ENCODE data around the gene CCDC57.

Gene CCDC57

DNA sequence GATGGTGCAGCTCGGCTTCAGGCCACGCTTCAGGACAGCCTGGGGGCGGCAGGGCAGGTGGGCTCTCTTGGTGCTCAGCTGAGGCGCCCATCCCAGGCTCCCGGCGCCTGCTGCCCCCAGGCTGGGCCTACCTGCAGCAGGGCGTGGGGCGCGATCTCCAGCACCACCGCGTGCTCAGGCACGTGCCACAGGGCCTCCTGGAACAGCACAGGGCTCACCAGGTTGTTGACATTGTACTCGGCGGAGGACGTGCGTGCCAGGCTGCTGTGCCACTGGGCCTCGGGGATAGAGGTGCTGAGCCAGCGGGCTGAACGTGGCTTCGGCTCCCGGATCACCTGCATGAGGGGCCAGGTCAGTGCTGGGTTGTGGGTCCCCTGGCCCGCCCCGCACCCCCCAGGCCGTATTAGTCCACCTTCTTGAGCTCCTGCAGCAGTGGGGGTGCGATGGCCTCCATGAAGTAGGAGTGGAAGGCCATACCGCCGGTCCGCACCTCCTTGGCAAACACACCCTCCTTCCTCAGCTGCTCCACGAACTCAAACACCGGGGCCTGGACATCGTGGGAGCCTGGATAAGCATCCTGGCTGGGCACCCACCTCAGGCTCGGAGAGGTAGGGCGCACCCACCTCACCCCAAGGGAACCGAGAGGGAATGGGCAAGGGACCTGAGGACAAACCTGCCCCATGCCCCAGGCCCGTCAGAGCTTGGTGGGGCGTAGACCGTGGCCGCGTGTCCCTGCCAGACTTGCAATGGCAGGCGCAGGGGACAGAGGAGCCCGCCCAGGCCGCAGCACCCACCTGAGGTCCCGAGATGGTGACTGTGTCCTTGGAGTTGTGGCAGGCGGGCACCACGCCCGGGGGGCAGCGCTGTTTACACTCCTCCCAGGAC is 123.6 kb downstream of the CCDC57 start:
- no peak for FAIRE-seq

DNA sequence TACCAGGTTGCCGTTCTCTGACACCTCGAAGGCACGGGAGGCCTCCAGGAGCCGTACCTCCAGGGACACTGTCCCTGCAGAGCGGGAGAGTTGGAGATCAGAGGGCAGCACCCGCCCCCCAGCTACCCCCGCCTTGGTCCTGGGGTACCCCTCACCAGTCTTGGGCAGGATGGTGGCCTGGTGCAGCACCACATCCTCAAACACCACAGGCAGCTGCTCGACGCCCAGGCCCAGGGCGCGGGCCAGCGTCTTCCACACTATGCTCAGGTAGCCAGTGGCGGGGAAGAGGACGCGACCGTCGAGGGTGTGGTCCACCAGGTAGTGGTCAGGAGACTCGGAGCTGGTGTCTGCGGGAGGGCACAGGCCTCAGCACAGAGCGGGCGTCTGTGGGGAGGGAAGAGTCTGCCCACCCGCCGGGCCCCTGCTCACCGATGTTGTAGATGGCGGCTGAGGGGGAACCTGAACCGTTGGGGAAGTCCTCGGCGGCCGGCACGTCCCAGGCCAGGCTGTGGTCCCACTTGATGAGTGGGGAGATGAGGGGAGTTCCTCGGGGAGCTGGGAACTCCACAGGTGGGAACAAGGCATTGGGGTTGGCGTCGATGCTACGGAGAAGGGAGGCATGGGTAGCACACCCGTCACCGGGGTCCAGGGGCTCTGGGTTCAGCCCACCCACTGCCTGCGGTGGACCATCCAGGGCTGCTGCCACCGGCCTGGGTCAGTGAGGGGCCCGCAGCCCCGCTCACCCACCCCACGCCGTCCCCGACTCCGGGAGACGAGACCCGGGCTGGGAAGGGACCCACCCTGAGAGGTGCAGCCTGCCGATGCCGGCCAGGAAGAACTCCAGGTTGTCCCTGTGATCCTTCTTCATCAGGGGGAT is 124.4 kb downstream of the CCDC57 start:
- FAIRE-seq: no peak

DNA sequence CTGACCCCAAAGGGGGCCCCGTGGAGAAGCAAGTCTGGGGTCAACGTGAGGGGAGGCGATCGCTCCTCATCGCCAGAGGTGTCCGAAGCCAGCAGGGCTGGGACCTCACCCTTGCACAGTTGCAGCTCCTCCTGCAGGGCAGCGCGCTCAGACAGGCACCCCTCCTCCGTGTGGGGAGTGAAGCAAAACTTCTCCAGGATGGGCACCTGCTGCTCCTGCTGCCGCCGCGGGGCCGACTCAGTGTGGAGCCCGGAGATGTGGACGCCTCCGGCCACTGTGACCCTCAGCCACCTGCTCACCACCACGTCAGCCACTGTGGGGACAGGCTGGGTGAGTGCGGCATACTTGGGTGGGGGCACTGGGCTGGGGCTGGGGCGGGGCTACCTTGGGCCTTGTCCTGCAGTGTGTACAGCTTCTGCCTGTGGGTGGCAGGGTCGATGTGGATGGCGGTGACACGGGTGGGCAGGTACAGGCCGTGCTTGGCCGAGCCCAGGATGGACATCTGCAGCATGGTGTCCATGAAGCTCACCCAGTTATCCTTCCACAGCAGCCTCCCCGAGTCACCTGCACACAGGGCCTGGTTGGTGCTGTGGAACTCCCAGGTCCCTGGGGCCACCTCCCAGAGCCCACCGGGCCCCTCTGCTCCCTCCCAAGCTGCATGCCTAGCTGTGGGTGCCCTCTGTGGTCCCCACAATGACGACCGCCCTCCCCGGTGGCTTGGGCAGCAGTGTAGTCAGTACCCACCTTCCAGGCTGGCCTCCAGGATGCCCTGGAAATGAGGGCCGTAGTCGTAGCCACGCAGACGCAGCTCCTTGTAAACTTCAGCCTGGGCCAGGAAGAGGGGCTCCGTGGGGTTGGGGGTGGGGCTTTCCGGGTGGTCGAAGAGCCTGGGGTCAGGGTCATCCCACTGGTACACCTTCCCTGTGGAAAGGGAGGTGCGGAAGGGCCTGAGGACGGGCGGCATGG is 125.4 kb downstream of the CCDC57 start:
- no peak for FAIRE-seq

DNA sequence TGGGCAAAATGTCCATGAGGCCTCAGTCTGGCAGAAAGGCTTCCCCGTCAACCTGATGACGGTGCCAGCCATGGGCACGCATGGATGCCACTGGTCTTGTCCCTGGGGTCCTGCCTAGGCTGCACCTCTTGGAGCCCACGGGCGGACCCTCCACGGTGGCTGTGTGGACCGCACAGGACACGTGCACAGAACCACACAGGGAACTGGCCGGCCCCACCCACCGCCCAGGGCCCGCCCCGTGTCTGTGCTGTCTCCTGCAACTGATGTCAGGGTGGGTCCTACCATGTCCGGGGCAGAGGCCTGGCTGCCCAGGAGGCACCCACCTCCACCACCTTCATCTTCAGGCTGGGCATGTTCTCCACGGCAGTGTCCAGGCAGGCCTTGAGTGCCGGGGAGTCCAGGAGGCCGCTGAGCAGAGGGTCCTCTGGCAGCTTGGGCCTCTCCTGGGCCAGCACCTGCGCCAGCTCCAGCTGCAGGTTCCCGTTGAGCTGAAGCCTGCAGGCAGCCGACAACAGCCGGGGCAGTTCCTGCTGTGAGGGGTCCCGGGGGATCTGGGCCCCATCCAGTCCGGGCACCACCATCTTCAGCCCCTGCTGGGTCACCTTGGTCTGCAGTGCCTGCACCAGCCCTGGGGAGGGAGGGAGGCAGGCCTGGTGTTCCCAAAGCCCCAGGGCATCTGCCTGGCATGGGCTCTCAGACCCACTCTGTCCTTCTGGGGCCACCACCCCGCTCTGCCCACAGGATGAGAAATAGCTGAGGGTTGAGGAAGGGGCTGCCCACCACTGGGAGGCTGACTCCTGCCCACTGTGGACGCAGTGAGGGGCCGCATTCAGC is 126.5 kb downstream of the CCDC57 start:
- FAIRE-seq: no peak

DNA sequence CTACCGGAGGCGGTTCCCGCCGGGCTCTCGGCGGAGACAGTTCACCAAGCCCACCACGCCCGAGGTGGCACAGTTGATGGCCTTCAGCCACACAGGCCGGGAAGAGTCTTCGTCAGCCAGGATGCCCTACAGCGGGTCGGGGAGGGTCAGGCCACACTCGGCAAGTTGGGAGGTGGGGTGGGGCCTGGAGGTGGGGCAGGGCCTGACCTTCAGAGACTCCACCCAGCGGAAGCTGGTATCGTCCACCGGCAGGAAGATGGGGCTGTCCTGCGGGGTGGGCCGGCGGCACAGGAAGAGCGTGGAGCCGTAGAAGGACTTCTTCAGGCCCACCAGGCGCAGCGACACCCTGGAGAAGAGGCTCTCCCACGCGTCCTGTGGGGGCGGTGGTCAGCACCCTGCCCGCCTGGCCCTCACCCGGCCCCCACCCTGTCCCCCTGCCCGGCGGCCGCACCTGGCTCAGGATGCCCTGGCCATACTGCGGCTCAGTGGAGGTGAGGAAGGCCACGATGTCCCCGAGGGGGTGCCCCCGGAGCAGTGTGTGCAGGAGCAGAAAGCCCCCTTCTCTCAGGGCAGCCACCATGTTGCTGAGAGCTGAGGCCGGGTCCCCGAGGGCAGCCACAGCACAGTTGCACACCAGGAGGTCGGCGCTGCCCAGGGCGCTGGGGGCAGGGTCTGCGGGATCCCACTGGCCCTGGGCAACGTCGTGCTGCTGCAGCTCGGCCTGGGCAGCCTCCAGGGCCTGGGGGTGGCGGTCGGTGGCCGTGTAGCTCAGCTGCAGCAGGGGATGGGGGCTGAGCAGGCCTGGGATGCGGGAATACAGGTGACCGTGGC is 127.4 kb downstream of the CCDC57 start:
- FAIRE-seq: no peak

DNA sequence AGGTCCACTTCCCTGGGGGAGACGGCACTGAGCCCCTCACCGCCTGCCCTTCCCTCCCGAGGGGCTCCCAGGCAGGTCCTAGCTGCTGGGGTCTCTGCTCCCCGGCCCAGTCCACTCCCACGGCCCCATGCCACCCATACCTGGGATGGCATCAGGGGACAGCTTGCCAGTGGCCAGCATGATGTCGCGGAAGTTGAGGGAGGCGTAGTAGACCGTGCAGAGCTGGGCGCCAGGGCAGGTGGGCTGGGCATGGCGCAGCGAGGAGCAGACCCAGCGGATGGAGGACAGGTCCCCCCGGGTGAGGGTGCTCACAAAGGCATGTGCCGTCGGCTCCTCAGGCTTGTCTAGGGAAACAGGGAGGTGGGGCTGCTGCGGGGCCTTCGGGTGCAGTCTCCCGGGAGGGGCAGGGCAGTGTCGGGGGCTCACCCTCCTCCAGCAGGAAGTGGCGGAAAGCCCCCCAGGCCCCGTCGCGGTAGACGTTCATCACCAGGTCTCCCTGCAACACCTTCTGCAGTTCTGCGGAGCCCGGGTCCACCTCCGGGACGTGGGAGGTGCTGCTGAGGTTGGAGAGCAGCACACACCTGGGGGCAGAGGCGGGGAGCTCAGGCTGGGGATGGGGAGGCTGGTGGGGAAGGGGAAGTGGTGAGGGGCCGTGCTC is 128.1 kb downstream of the CCDC57 start:
- FAIRE-seq: no peak

DNA sequence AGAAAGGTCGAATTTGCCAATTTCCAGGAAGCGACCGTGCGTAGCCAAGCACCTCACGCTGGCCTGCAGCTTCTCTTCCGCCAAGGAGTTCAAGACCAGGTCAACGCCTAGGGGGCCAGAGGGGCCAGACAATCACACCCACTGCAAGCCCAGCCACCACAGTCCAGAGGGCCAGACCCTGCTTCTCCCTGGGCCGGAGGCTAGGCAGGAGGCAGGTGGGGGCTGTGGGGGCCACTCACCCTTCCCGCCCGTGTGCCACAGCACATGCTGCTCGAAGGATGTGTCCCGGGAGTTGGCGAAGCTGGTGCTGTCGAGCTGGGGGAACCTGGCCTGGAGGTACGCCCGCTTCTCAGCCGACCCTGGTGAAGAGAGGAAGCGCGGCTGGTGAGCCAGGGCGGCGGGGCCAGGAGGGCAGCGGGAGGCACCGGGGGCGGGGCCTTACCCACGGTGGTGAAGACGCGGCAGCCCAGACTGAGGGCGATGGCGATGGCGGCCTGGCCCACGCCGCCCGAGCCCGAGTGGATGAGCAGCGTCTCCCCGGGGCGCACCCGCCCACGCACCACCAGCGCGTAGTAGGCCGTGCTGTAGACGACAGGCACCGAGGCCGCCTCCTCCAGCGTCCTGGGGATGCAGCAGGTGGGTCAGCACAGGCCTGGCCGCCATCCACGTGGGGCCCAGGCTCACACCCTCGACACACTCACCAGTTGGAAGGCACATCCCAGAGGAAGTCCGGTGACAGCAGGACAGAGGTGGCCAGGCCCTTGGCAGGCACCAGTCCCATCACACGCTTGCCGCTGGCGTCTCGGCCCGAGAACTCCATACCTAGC is 128.9 kb downstream of the CCDC57 start:
- FAIRE-seq: no peak

DNA sequence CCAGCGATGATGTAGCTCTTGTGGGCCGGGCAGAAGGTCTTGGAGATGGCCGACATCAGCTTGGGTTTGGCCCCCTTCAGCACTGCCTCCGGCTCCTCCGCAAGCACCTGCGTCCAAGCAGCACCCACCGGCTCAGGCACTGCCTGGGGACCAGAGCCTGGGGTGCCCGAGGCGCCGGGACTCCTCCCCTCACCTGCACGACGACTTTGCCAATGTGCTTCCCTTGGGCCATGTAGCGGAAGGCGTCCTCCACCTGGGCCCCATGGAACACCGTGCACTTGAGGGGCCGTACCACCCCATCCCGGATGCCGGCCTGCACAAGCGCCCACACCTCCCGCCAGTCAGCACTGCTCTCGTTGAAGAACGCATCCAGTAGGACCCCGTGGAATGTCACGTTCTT is 129.6 kb downstream of the CCDC57 start:
- no peak for FAIRE-seq

DNA sequence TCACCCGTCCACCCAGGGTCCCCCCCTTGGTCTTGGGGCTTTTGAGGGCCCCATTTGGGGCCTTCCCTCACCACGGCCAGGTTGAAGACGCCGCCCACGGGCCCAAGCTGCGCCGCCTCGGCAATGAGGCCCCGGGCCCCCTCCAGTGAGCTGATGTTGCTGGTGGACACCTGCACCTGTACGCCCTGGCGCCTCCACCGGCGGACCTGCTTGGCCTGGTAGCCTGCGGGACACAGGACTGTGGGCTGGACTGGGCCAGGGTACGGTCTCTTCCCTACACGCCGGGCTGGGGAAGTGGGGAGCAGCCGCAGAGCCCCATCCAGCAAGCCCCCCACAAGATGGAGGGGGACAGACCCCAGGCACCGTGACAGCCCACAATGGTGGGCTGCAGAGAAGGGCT is 130.2 kb downstream of the CCDC57 start:
- no peak for FAIRE-seq

DNA sequence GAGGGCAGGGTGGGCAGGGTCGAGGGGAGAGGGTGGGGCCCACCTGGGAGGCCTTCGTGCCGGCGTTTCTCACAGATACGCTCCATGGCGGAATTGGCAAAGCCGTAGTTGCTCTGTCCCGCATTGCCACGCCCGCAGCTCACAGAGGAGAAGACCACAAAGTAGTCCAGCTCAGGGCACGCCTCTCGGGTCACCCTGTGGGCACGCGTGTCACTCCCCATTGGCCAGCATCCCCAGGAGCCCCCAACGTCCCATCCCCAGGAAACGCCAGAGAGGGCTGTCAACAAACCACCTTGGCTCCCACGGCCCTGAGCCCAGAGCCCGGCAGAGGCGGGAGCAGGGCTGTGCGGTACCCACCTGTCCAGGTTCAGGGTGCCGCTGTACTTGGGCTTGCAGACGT is 130.7 kb downstream of the CCDC57 start:
- FAIRE-seq: no peak

DNA sequence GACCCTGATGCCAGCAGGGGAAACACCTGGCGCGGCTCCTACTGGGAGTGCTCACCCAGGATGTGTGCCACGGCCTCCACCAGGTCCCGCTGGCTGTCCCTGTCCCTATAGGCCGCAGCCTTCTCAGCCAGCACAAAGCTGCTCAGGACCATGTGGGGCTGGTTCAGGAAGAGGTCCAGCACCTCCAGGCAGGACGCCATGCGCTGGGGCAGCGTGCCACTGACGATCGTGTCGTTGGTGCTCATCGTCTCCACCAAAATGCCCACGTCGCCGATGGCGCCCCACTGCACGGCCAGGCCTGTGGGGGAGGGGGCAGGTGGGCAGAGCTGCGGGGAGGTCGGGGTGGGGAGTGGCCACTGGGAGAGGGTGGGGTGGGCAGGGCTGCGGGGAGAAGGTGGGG is 131.1 kb downstream of the CCDC57 start:
- FAIRE-seq: no peak

DNA sequence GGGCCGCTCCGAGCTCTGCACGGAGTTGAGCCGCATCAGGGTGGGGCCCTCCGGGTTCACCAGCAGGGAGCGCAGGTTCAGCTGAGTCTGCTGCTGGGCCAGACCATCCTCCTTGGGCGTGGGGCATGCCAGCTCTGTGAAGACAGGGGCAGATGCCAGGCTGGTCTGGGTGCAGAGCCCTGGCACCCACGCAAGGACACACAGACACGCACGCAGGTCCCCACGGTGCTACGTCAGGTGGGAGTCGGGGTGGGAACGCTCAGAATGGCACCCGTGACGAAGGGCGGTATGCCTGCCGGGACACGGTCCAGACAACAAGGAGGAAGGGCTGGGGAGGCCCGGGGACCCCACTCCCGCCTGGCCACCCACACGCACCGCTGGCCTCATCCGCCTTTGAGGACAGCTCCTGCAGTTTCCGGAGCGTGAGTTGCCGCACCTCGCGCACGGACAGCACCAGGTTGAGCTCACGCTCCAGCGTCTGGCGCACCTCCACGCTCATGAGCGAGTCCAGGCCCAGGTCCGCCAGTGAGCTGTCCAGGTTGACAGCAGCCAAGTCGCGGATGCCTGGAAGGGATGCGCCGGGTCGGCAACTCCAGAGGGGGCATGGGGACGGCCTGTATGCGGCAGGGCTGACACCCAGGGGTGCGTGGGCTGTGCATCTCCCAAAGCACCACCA is 131.7 kb downstream of the CCDC57 start:
- no peak for FAIRE-seq

DNA sequence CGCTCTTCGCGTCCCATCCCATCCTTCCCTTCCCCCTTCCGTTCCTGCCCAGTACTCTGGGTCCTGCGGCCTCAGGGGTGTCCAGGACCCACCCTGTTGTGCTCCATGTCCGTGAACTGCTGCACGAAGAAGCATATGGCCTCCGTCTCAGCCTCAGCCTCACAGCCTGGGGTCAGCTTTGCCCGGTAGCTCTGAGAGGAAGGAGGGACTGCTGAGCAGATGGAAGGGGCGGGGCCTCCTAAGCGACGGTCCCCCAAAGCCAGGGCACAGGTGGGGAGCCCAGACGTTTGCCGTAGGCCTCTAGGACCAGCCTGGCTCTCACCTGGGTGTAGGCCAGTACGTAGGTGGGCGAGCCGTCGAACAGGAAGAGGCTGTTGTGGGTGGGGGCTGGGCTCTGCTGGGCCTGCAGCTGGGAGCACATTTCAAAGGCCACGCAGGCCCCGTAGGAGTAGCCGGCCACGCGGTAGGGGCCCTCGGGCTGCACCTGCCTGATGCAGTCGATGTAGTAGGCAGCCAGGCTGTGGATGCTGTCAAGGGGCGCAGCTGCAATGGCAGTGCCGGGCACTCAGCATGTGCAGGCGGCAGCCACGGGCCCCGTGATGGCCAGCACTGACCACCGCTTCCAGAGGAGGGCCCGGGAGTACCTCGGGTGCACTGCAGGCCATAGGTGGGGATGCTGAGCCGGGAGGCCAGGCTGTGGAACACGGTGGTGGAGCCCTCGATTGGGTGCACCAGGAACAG is 132.4 kb downstream of the CCDC57 start:
- no peak for FAIRE-seq

DNA sequence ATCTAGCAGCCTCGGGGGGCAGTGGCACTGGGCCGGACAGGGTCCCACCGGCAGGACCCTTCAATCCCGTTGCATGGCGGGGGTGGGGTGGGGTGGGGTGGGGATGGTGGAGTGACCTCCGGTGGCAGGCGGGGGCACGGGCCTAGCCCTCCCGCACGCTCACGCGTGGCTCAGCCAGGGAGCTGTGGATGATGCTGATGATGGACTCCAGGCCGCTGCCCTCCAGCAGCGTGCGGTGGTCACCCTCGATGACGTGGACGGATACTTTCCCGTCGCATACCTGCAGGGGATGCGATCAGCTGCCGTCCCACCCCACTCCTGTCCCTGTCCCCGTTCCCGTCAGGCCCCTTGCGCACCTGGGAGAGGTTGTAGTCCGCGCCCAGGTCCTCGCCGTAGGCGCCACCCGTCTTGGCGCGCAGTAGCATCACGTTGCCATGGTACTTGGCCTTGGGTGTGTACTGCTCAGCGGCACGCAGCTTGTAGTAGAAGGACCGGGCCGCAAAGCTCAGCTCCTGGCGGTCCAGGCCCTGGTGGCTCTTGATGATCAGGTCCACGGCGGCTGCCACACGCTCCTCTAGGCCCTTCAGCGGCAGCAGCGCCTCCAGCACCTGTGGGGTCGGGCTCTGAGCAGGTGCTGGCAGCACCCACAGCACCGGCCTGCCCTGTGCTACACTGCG is 133.5 kb downstream of the CCDC57 start:
- no peak for FAIRE-seq

DNA sequence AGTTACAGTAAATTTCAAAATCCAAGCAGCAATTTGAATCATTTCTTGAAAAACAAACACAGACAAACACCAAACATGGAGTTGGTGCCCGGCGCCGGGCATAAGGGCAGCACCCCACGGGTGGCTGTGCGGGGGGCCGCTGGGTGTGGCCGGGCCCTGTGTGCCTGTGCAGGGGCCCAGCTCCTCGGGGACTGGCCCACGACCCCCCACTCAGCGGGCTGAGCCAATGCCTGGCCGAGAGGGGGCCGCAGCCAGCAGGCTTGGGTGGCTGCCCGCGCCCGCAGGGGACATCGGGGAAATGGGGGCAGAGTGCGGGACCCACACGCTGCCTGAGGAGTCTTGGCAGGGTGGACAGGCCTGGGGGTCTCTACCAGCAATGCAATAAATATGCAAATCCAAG is 134.2 kb downstream of the CCDC57 start:
- no peak for FAIRE-seq

DNA sequence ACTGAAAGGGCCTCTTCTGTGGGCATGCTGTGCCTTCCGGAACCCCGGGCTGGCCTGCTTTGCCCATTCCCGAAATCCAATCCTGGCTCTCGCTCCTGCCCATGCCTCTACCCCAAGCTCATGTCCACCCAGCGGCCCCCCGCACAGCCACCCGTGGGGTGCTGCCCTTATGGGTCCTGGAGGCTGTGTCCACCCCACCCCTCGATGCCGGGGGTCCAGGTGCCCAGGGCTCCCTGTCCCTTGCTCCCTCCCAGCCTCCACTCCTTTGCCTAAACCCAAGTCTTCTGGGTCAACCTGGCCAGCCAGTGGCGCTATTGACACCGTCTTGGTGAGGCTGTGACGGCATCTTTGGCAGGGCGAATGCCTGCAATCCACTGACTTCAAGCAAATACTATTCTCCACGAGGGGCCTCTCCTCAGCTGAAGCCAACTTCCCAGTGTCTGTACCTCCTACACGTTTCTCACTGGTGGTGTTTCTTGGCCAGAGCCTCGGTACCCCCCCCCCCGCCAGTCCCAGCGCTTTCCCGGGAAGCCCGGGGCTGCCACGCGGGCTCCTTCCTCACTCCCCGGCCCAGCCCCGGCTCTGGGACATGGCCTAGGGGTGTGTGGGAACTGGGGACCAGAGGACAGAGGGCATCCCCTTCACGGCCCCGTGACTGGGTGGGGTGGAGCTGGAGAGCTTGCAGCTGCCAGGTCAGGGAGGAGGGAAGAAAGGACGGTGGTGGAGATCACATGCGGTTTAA is 134.9 kb downstream of the CCDC57 start:
- no peak for FAIRE-seq

All from endometrium (tissue), 2 donors.